HG03045 (cell line): ENCODE measurements around the gene IKBKE.

Experiments
- ATAC-seq: cut with Tn5 transposase; IDR thresholded peaks from one replicate; pipeline ENCODE4 v1.9.1; 2021; ENCODE audit warnings: mild to moderate bottlenecking, moderate library complexity; ENCODE audit not compliant: unreplicated experiment

IKBKE gene

GRCh38 chr1:206453111-206453510, 17.2 kb upstream of the IKBKE start:
- no peak for ATAC-seq

GRCh38 chr1:206455289-206455665, 15.0 kb upstream of the IKBKE start:
- no peak for ATAC-seq

GRCh38 chr1:206455666-206456344, 14.5 kb upstream of the IKBKE start:
- ATAC-seq, result no peak

- no peak for ATAC-seq
These were observed 13.5 kb upstream of the IKBKE start for GRCh38 chr1:206456577-206457370.

GRCh38 chr1:206457408-206458120, 12.7 kb upstream of the IKBKE start:
- no peak for ATAC-seq

GRCh38 chr1:206459703-206460102, 10.6 kb upstream of the IKBKE start:
- ATAC-seq, result no peak

GRCh38 chr1:206460836-206461426, 9.3 kb upstream of the IKBKE start:
- no peak for ATAC-seq

GRCh38 chr1:206461602-206462455, 8.4 kb upstream of the IKBKE start:
- ATAC-seq, result peak; percentile 42

- no peak for ATAC-seq
These were observed 7.1 kb upstream of the IKBKE start for GRCh38 chr1:206463137-206463536.

- ATAC-seq, result no peak
These were observed 6.4 kb upstream of the IKBKE start for GRCh38 chr1:206463911-206464310.

- no peak for ATAC-seq
These were observed 5.8 kb upstream of the IKBKE start for GRCh38 chr1:206464456-206464964.

- ATAC-seq, result no peak
These were observed 4.3 kb upstream of the IKBKE start for GRCh38 chr1:206465951-206466350.

GRCh38 chr1:206466840-206467649, 3.2 kb upstream of the IKBKE start:
- no peak for ATAC-seq

- no peak for ATAC-seq
These were observed 2.4 kb upstream of the IKBKE start for GRCh38 chr1:206467915-206468314.

- ATAC-seq, result no peak
These were observed 1.7 kb upstream of the IKBKE start for GRCh38 chr1:206468571-206468970.

- no peak for ATAC-seq
These were observed 804 bp upstream of the IKBKE start for GRCh38 chr1:206469411-206469932.

- ATAC-seq, result peak; percentile 34
These were observed 577 bp downstream of the IKBKE start for GRCh38 chr1:206470692-206471414.

- ATAC-seq, result peak; percentile 19
These were observed 1.1 kb downstream of the IKBKE start for GRCh38 chr1:206471415-206471801.

GRCh38 chr1:206472024-206472423, 1.7 kb downstream of the IKBKE start:
- no peak for ATAC-seq
